K562 (cell line): ENCODE results near the gene PRSS48. TPM values are rescaled to one million over a fixed set of nuclear protein-coding genes. Genes with fewer than 3 reads are reported as not detected.

Experiments used
- ATAC-seq: fragments of 200-7000 bp; cut with Tn5 transposase; 3 replicates; pipeline ENCODE4 v1.9.1; 2020; ENCODE audit warnings: moderate library complexity
- BruUV-seq: library from RNA; stranded (reverse); fragments of 400-500 nt; replicated peaks from 2 replicates; lab custom pipeline; 2021; lab: Mats Ljungman, UMichigan
- CTCF ChIA-PET: fragments of 300-600 bp; formaldehyde crosslinking; extraction: SDS; loops from one replicate; lab custom pipeline; 2021; ENCODE audit warnings: low intra/inter-chr PET ratio; lab: Yijun Ruan, JAX
- POLR2A ChIA-PET: fragments of 300-600, 350-650 bp; sonication (Branson Sonifier 250); formaldehyde crosslinking; extraction: SDS; loops from one replicate; lab custom pipeline; 2021; ENCODE audit warnings: antibody characterized with exemption, inconsistent platforms; lab: Yijun Ruan, JAX
- DNase-seq, 4 experiments: peaks; one replicate each; pipeline versions ENCODE4 v3.0.0 to v3.0.0-alpha.2; 2011 to 2018; ENCODE audit warnings: low spot score in 3 of 4, mixed read lengths in 3 of 4; ENCODE audit errors: extremely low read depth in 1 of 4
- FAIRE-seq: peaks from 2 replicates; lab custom pipeline; 2011; peaks lifted over from hg19 to GRCh38; lab: Jason Lieb, UNC
- H2AFZ ChIP-seq: 2 replicates; pipeline ENCODE4 v1.6.0; 2011; ENCODE audit warnings: low read depth, low read length, control low read depth, inconsistent platforms
- H3K27ac ChIP-seq: fragments of 200-600 bp; 3 replicates; pipeline ENCODE4 v1.8.0; 2011; ENCODE audit warnings: low read depth, mild to moderate bottlenecking, control low read depth, inconsistent platforms, low read length, moderate library complexity, mixed read lengths; ENCODE audit errors: extremely low read depth
- H3K27me3 ChIP-seq, 2 experiments: fragments of 300-600 bp in 1 of 2; 2 replicates in 1 of 2; 3 replicates in 1 of 2; pipeline versions ENCODE4 v1.6.0 to v1.8.0; 2011; ENCODE audit warnings: inconsistent platforms in 2 of 2, low read length in 2 of 2, mild to moderate bottlenecking in 1 of 2, mixed read lengths in 1 of 2, moderate library complexity in 1 of 2; ENCODE audit not compliant: control insufficient read depth in 2 of 2, insufficient read depth in 2 of 2
- H3K36me3 ChIP-seq: fragments of 300-600 bp; 3 replicates; pipeline ENCODE4 v1.8.0; 2011; ENCODE audit warnings: mild to moderate bottlenecking, low read length, inconsistent platforms; ENCODE audit not compliant: control insufficient read depth, insufficient read depth
- H3K4me1 ChIP-seq, 2 experiments: fragments of 200-600 bp in 1 of 2; replicated peaks in 1 of 2; 2 replicates in 1 of 2; 3 replicates in 1 of 2; pipeline versions ENCODE4 v1.5.1 to v1.8.0; 2011; ENCODE audit warnings: inconsistent platforms in 2 of 2, low read length in 2 of 2, mild to moderate bottlenecking in 1 of 2, mixed read lengths in 1 of 2, moderate library complexity in 1 of 2; ENCODE audit not compliant: control insufficient read depth in 2 of 2, insufficient read depth in 2 of 2
- H3K4me2 ChIP-seq: 2 replicates; pipeline ENCODE4 v1.6.1; 2011; ENCODE audit warnings: low read length, control low read depth, inconsistent platforms, mixed read lengths; ENCODE audit not compliant: insufficient read depth
- H3K4me3 ChIP-seq: fragments of 200-600 bp; sonication (generic), shearing (Covaris generic); 2 replicates; pipeline ENCODE4 v1.5.1; 2016; ENCODE audit warnings: control low read depth, inconsistent platforms
- H3K79me2 ChIP-seq: fragments of 200-600 bp; 3 replicates; pipeline ENCODE4 v1.8.0; 2011; ENCODE audit warnings: low read length, inconsistent platforms; ENCODE audit not compliant: control insufficient read depth, insufficient read depth
- H3K9ac ChIP-seq, 2 experiments: 2 replicates each; pipeline versions ENCODE4 v1.6.0 to v1.6.1; 2011; ENCODE audit warnings: low read depth in 2 of 2, low read length in 2 of 2, control low read depth in 1 of 2, inconsistent platforms in 1 of 2, mild to moderate bottlenecking in 1 of 2, mixed read lengths in 1 of 2; ENCODE audit not compliant: insufficient read depth in 1 of 2
- H3K9me1 ChIP-seq: one replicate; pipeline ENCODE4 v1.6.0; 2011; ENCODE audit warnings: inconsistent platforms, mild to moderate bottlenecking, low read length, moderate library complexity; ENCODE audit not compliant: control insufficient read depth, insufficient read depth
- H3K9me3 ChIP-seq: replicated peaks from 2 replicates; pipeline ENCODE4 v1.5.1; 2011; ENCODE audit warnings: low read depth, low read length, inconsistent platforms; ENCODE audit not compliant: control insufficient read depth, insufficient read depth
- H4K20me1 ChIP-seq: replicated peaks from 2 replicates; pipeline ENCODE4 v1.6.1; 2011; ENCODE audit warnings: low read length, inconsistent platforms, mixed read lengths; ENCODE audit not compliant: control insufficient read depth, insufficient read depth
- ARID3A ChIP-seq: IDR thresholded peaks from 2 replicates; pipeline ENCODE4 v1.6.1; 2012; ENCODE audit warnings: low read depth, low read length, improper control_type of control experiment, borderline replicate concordance
- E2F1 ChIP-seq: sonication (generic); formaldehyde crosslinking; IDR thresholded peaks from 2 replicates; pipeline ENCODE4 v1.8.1; 2023; ENCODE audit warnings: mild to moderate bottlenecking, missing genetic modification reagents, moderate library complexity
- FOXJ2 ChIP-seq: fragments of 200-800 bp; sonication (Bioruptor generic); IDR thresholded peaks from 2 replicates; pipeline ENCODE4 v1.6.1; 2016; ENCODE audit warnings: missing genetic modification characterization, missing compliant biosample characterization
- HNRNPL ChIP-seq: fragments of 200-400 bp; formaldehyde crosslinking; IDR thresholded peaks from 2 replicates; pipeline ENCODE4 v1.6.1; 2017; ENCODE audit warnings: low read depth, mild to moderate bottlenecking, low read length
- IFI16 ChIP-seq: fragments of 250-450 bp; sonication (Bioruptor Pico); IDR thresholded peaks from 2 replicates; pipeline ENCODE4 v2.1.2; 2022; ENCODE audit warnings: mild to moderate bottlenecking, inconsistent platforms
- IRF9 ChIP-seq: fragments of 450-650 bp; IDR thresholded peaks from 2 replicates; pipeline ENCODE4 v1.6.1; 2016; ENCODE audit warnings: missing biosample characterization, missing genetic modification characterization
- KLF16 ChIP-seq: IDR thresholded peaks from 2 replicates; pipeline ENCODE4 v1.6.1; 2016; ENCODE audit warnings: antibody characterized with exemption
- POLR2B ChIP-seq: fragments of 450-650 bp; IDR thresholded peaks from 2 replicates; pipeline ENCODE4 v1.6.1; 2018; ENCODE audit warnings: low read depth; ENCODE audit not compliant: partially characterized antibody
- PYGO2 ChIP-seq: fragments of 450-650 bp; IDR thresholded peaks from 2 replicates; pipeline ENCODE4 v1.6.1; 2016; ENCODE audit warnings: mild to moderate bottlenecking, missing genetic modification characterization, moderate library complexity, missing compliant biosample characterization
- STAT5B ChIP-seq: fragments of 250-450 bp; sonication (Bioruptor Pico); IDR thresholded peaks from 2 replicates; pipeline ENCODE4 v1.8.0; 2021; ENCODE audit warnings: mild to moderate bottlenecking, inconsistent platforms
- TCF7 ChIP-seq: sonication (generic); IDR thresholded peaks from 2 replicates; pipeline ENCODE4 v1.6.1; 2016; ENCODE audit warnings: antibody characterized with exemption, borderline replicate concordance
- ZBTB49 ChIP-seq: sonication (generic); formaldehyde crosslinking; IDR thresholded peaks from 2 replicates; pipeline ENCODE4 v1.8.0; 2022; ENCODE audit warnings: missing genetic modification reagents, mild to moderate bottlenecking, borderline replicate concordance
- ZNF175 ChIP-seq: fragments of 200-800 bp; sonication (Bioruptor generic); IDR thresholded peaks from 2 replicates; pipeline ENCODE4 v1.6.1; 2016; ENCODE audit warnings: low read depth, mild to moderate bottlenecking, missing genetic modification characterization, missing compliant biosample characterization
- WGBS: fragments of 100-300 bp; shearing (Covaris generic); methylation state at CpG from one replicate; pipeline ENCODE4 v1.1.6; 2016; ENCODE audit warnings: low coverage, mixed read lengths; ENCODE audit not compliant: insufficient coverage; ENCODE audit errors: missing lambda C conversion rate; 5-methylcytosine and 5-hydroxymethylcytosine counted together
- in situ Hi-C: fragments of 300-500 bp; cut with MboI; formaldehyde crosslinking; loops from 4 replicates; pipeline ENCODE4 v1.15.0; 2018; ENCODE audit warnings: inconsistent platforms, mixed read lengths
- intact Hi-C: fragments of 100-400 bp; cut with micrococcal nuclease; formaldehyde crosslinking; loops from 2 replicates; pipeline ENCODE4 v1.14.2; 2022
- polyA plus RNA-seq, 8 experiments: library from polyadenylated mRNA; depleted of rRNA in 4 of 8; stranded (reverse) in 5 of 8; unstranded in 3 of 8; fragments of >200 nt; fragmentation: Nextera tagmentation in 2 of 8; fragmentation: Illumina TruSeq in 1 of 8; extraction: Ambion mirVana in 2 of 8; extraction: Trizol in 1 of 8; gene quantifications; 2 replicates each; pipeline versions ENCODE4 v1.2.1 to v1.2.3, GENCODE V29; 2011 to 2014; ENCODE audit warnings: inconsistent platforms in 1 of 8, missing spikeins in 1 of 8
- total RNA-seq, 7 experiments: library from RNA; depleted of rRNA in 6 of 7; stranded (reverse); fragments of >200 nt in 6 of 7; fragmentation: Illumina TruSeq in 2 of 7; extraction: Trizol in 2 of 7; gene quantifications; 2 replicates each; pipeline versions ENCODE4 v1.2.1 to v1.2.3, GENCODE V29; 2011 to 2021; ENCODE audit warnings: low replicate concordance in 1 of 7

Gene PRSS48
- total and polyA plus RNA-seq, 9 of the 15 experiments (the other 6 are each of a cell fraction or from before 2014, with no cell fraction given) = not detected

GRCh38 chr4:151310124-151310728 lies 33.3 kb downstream of the PRSS48 start:
- no peaks in the 10 kb centered on the region for H3K9me3 ChIP-seq
- no TSS peak for BruUV-seq
- WGBS = 0% methylated on average over 4 of the region's 5 CpGs
- no peak overlapping the region for H2AFZ ChIP-seq
- no peak overlapping the region for H3K27ac ChIP-seq
- POLR2A ChIA-PET = no interaction called here
- no peak overlapping the region for H3K4me3 ChIP-seq
- no peak overlapping the region for H3K9ac ChIP-seq
- in situ Hi-C loops (no loop called here), intact Hi-C loops (no loop called here)
- H3K9me1 ChIP-seq = no peaks in the 10 kb centered on the region
- DNase-seq (no peak), FAIRE-seq (no peak), ATAC-seq (no peak)
- H3K4me2 ChIP-seq = no peak overlapping the region
- H3K36me3 ChIP-seq = no peaks in the 10 kb centered on the region
- TF ChIP-seq STAT5B (CRISPR knock-in tag) (no peak), IRF9 (tag) (no peak), E2F1 (CRISPR knock-in tag) (no peak), IFI16 (CRISPR knock-in tag) (no peak), ZBTB49 (CRISPR knock-in tag) (no peak), ARID3A (no peak), FOXJ2 (no peak), KLF16 (no peak), ZNF175 (CRISPR knock-in tag) (no peak), TCF7 (no peak), HNRNPL (no peak), PYGO2 (no peak), POLR2B (no peak)
- H4K20me1 ChIP-seq = no peaks in the 10 kb centered on the region
- no peaks in the 10 kb centered on the region; a peak in 1 of 5 replicates for H3K4me1 ChIP-seq
- H3K27me3 ChIP-seq = peaks cover 6 to 7% of the 10 kb centered on the region in 2 experiments; a peak in 3 of 5 replicates
- H3K79me2 ChIP-seq = no peaks in the 10 kb centered on the region
- CTCF ChIA-PET = no interaction called here
